Effector CD8-positive, alpha-beta T cell (primary cell): ENCODE results near the gene NIPAL3.
"Not testable (repeated sequence)": the region's sequence is repeated elsewhere in the genome, so short reads cannot be mapped to it uniquely, and the experiment has no call there.

Experiments
- DNase-seq: peaks from one replicate; lab custom pipeline; 2025; lab: John Stamatoyannopoulos, UW

The NIPAL3 gene

GRCh38 chr1:24490101-24490781, 74.6 kb downstream of the NIPAL3 start:
- DNase-seq, result no peak

DNA sequence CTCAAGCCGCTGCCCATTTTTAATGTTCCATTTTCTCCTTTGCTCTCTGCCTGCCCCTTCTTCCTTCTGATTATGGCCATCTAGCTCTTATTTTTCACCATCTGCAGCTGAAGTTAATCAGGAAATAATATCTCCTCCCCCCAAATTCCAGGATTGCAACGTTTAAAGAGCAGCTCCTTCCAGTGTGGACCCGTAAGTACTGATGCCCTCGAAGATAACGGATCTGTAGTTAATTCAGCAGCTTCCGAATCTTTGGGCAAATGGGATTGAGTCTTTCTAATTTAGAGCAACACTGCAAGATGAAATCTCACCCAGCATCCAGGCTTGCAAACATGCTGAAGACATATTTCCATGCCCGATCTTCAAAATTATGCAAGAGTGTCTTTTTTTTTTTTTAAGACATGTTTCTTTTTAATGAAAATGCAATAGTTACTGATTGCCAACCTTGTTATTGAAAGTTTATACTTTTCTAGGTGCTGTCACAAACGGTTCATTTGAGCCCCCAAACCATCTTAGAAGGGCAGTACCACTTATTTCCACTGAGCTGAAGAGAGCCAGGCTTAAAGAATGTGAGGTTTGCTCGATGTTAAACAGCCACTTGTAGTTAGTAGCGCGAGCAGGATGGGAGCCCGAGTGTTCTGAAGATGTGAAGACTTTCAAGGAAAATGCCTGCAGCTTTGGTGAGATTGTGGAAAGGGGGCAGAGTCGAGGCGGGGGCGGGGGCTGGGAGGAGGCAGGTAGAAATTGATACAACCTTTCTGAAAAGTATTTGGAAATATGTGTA, 76.2 kb downstream of the NIPAL3 start:
- no peak for DNase-seq

GRCh38 chr1:24492935-24493334, 77.3 kb downstream of the NIPAL3 start:
- DNase-seq, result not testable (repeated sequence)

GRCh38 chr1:24493785-24494184, 78.2 kb downstream of the NIPAL3 start:
- DNase-seq, result no peak

GRCh38 chr1:24498589-24498988, 83.0 kb downstream of the NIPAL3 start:
- no peak for DNase-seq

- DNase-seq, result no peak
Measured at GRCh38 chr1:24500448-24501048, 84.9 kb downstream of the NIPAL3 start.

DNA sequence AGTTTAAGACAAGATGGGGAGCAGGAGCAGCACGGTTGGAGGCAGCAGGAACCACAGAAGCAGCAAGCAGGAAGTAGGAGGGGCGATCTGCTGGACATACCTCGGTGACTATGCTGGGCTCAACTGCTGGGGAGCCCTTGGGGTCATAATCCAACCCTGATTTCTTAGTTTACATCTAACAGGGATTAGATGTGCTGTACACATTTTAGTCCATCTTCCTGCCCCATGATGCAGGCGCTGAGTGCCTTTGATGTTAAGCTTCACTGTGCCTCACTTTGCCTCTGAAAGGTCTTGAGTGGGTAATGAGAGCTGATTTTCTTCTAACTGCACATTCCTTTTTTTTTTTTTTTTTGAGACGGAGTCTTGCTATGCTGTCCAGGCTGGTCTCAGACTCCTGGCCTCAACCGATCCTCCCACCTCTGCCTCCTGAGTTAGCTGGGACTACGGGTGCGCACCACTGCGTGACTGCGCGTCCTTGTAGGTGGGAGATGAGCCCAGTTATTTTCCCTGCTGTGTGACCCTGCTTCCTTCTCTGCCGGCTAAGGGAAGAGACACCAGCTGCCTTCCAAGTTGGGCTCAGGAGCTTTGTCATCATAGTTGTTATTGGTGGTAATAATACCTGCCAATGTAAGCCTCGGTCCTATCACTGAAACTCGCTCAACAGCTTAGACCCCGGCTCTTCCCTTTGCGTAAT, 85.9 kb downstream of the NIPAL3 start:
- DNase-seq, result no peak

GRCh38 chr1:24502065-24502708, 86.6 kb downstream of the NIPAL3 start:
- peak; percentile 70 for DNase-seq

DNA sequence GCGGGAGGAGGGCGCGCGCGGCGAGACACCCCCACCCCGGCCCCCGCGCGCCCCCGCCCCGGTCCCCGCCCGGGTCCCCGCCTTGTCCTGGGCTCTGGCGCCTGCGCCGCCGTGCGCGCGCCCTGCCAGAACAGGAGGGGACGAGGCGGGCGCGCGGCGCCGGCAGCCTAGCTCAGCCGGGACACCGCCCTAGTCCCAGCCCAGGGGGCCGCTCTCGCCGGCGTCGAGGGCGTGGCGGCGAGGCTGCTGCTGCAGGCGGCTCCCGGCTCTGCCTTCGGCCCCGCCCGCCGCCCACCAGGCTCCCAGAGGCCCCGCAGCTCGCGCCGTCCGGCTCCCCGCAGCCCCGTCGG, 87.1 kb downstream of the NIPAL3 start, which contains the start of gene RCAN3:
Gene RCAN3 (plus strand): TSS at position 128 of the 350 bp plus-strand sequence. CDS start 11,537 bp downstream, outside the sequence.
- peak; percentile 71 for DNase-seq

- peak; percentile 60 for DNase-seq
Measured at GRCh38 chr1:24503059-24503751, 87.6 kb downstream of the NIPAL3 start.

- DNase-seq, result no peak
Measured at GRCh38 chr1:24503870-24504523, 88.4 kb downstream of the NIPAL3 start.

DNA sequence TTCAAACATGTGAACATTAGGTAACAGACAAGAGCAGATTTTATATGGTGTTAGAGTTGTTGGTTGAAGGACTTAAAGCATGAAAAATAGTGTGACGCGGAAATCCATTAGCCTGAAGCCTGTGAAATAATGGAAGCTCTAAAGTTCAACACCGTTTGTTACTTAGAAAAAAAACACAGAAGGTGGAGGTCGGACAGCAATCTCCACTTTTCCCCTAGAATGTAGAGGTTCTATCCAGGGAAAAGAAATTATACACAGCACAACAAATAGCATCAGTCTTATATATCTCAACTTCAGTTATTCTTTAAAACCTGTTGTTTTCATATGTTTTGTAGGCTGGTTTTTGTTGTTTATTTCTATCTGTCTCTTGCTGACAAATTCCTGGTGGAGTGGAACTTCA, 89.0 kb downstream of the NIPAL3 start:
- DNase-seq, result no peak

DNA sequence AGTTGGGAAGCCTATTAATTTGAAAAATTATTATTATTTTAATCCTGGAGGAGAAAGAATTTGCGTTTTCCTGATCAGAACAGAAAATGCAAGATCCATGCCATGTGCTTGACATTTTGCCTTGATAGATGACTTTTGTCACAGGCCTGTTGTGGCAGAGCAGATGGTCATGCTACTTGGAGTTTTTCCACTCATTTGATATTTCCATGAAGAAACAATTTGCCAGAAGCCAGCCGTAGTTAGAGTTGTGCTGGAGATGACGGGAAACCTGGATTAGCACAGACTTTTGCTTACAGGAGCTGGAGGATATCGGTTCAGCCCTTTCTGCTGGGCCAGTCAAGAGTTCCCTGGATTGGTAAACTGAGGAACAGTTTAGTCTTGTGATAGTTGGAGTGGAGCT, 90.2 kb downstream of the NIPAL3 start:
- no peak for DNase-seq

GRCh38 chr1:24506691-24507381, 91.2 kb downstream of the NIPAL3 start:
- no peak for DNase-seq

- DNase-seq, result no peak
Measured at GRCh38 chr1:24507405-24507804, 91.8 kb downstream of the NIPAL3 start.

GRCh38 chr1:24508911-24509310, 93.3 kb downstream of the NIPAL3 start:
- DNase-seq, result no peak

GRCh38 chr1:24513706-24514105, 98.1 kb downstream of the NIPAL3 start:
- DNase-seq, result no peak

DNA sequence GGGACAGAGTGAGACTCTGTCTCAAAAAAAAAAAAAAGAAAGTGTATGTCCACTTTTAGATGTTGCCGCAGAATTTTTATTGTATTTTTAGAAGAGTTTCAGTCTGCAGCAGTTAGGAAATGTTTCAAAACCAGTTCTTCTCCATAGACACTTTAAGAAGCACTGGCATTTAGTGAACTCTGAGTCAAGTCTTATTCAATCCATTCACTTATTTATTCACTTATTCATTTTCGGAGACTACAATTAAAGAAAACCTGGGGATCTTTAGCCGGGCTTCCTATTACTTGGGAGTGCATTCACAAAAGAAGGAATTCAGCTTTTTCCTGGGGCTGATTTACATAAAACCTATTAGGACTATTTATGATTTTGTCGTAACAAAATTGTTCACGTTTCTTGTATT, 99.3 kb downstream of the NIPAL3 start:
- DNase-seq, result no peak

DNA sequence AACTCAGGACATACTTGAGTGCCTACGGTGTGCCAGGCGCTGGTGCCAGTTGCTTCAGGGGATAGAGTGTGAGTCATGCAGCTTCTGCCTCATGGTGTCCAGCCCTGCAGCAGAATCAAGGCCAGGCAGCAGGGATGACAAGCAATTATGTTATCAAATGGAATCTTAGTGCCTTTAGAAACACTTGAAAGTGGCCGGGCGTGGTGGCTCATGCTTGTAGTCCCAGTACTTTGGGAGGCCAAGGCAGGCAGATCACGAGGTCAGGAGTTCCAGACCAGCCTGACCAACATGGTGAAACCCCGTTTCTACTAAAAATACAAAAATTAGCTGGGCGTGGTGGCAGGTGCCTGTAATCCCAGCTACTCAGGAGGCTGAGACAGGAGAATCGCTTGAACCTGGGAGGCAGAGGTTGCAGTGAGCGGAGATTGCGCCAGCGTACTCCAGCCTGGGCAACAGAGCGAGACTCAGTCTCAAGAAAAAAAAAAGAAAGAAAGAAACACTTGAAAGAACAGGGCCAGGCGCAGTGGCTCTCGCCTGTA, 100.1 kb downstream of the NIPAL3 start:
- not testable (repeated sequence) for DNase-seq

GRCh38 chr1:24516506-24516905, 100.9 kb downstream of the NIPAL3 start:
- no peak for DNase-seq
